K562 (cell line): Measurements from ENCODE around the gene ZFP57. TPM values are rescaled to one million over a fixed set of nuclear protein-coding genes. Genes with fewer than 3 reads are reported as not detected.

Experiments used
- ATF1 ChIP-seq, 2 experiments: fragments of 450-650 bp in 1 of 2; IDR thresholded peaks; 2 replicates each; pipeline ENCODE4 v1.6.1; 2016; ENCODE audit warnings: missing compliant biosample characterization in 1 of 2, missing genetic modification characterization in 1 of 2
- BMI1 ChIP-seq: fragments of 150-350 bp; IDR thresholded peaks from 2 replicates; pipeline ENCODE4 v1.6.1; 2014; ENCODE audit warnings: low read length
- HDAC6 ChIP-seq: IDR thresholded peaks from 2 replicates; pipeline ENCODE4 v1.6.1; 2012; ENCODE audit warnings: low read depth, mild to moderate bottlenecking, control low read depth, inconsistent platforms, low read length, moderate library complexity
- IRF2 ChIP-seq: sonication (generic); formaldehyde crosslinking; IDR thresholded peaks from 2 replicates; pipeline ENCODE4 v1.8.1; 2022; ENCODE audit warnings: mild to moderate bottlenecking, missing genetic modification reagents
- MEIS2 ChIP-seq: fragments of 450-650 bp; IDR thresholded peaks from 2 replicates; pipeline ENCODE4 v1.6.1; 2014; ENCODE audit warnings: mild to moderate bottlenecking; ENCODE audit not compliant: partially characterized antibody
- NONO ChIP-seq, 2 experiments: fragments of 200-400 bp in 1 of 2; fragments of 450-650 bp in 1 of 2; formaldehyde crosslinking in 1 of 2; IDR thresholded peaks; 2 replicates each; pipeline ENCODE4 v1.6.1; 2017; ENCODE audit warnings: low read depth in 2 of 2, mild to moderate bottlenecking in 2 of 2, moderate library complexity in 2 of 2, low read length in 1 of 2
- NR2C2 ChIP-seq, 2 experiments: fragments of 200-800 bp in 1 of 2; sonication (Bioruptor generic) in 1 of 2; sonication (generic) in 1 of 2; formaldehyde crosslinking in 1 of 2; IDR thresholded peaks; 2 replicates each; pipeline versions ENCODE4 v1.6.1 to v1.8.0; 2016 to 2022; ENCODE audit warnings: mild to moderate bottlenecking in 1 of 2, missing compliant biosample characterization in 1 of 2, missing genetic modification characterization in 1 of 2, missing genetic modification reagents in 1 of 2
- NR2F6 ChIP-seq: fragments of 450-650 bp; formaldehyde crosslinking; IDR thresholded peaks from 2 replicates; pipeline ENCODE4 v1.4.0; 2020; ENCODE audit warnings: mild to moderate bottlenecking
- RBM15 ChIP-seq: fragments of 200-400 bp; formaldehyde crosslinking; IDR thresholded peaks from 2 replicates; pipeline ENCODE4 v1.6.1; 2018; ENCODE audit warnings: mild to moderate bottlenecking, low read length, moderate library complexity; ENCODE audit not compliant: insufficient read depth
- TAF7 ChIP-seq: fragments of 450-650 bp; IDR thresholded peaks from 2 replicates; pipeline ENCODE4 v1.6.1; 2016; ENCODE audit warnings: missing genetic modification characterization, missing compliant biosample characterization
- ZBTB8A ChIP-seq: fragments of 450-650 bp; IDR thresholded peaks from 2 replicates; pipeline ENCODE4 v1.6.1; 2018; ENCODE audit warnings: mild to moderate bottlenecking, moderate library complexity; ENCODE audit not compliant: partially characterized antibody
- polyA plus RNA-seq, 8 experiments: library from polyadenylated mRNA; depleted of rRNA in 4 of 8; stranded (reverse) in 5 of 8; unstranded in 3 of 8; fragments of >200 nt; fragmentation: Nextera tagmentation in 2 of 8; fragmentation: Illumina TruSeq in 1 of 8; extraction: Ambion mirVana in 2 of 8; extraction: Trizol in 1 of 8; gene quantifications; 2 replicates each; pipeline versions ENCODE4 v1.2.1 to v1.2.3, GENCODE V29; 2011 to 2014; ENCODE audit warnings: inconsistent platforms in 1 of 8, missing spikeins in 1 of 8
- total RNA-seq, 7 experiments: library from RNA; depleted of rRNA in 6 of 7; stranded (reverse); fragments of >200 nt in 6 of 7; fragmentation: Illumina TruSeq in 2 of 7; extraction: Trizol in 2 of 7; gene quantifications; 2 replicates each; pipeline versions ENCODE4 v1.2.1 to v1.2.3, GENCODE V29; 2011 to 2021; ENCODE audit warnings: low replicate concordance in 1 of 7
- TF ChIP-seq, protein P1 (sequence below): fragments of 250-450 bp; sonication (Bioruptor Pico); IDR thresholded peaks from 2 replicates; pipeline ENCODE4 v1.4.0; 2020; ENCODE audit warnings: mild to moderate bottlenecking, moderate library complexity, borderline replicate concordance
- TF ChIP-seq, protein P2 (sequence below): IDR thresholded peaks from 2 replicates; pipeline ENCODE4 v1.6.1; 2011; ENCODE audit warnings: borderline replicate concordance, low read depth, mild to moderate bottlenecking, moderate library complexity, low read length; ENCODE audit not compliant: insufficient read depth, poor library complexity, severe bottlenecking
- TF ChIP-seq, protein P3 (sequence below): fragments of 250-450 bp; sonication (Bioruptor Pico); IDR thresholded peaks from 2 replicates; pipeline ENCODE4 v1.5.0; 2020; ENCODE audit warnings: mild to moderate bottlenecking
- TF ChIP-seq, protein P4 (sequence below): fragments of 150-350 bp; IDR thresholded peaks from 2 replicates; pipeline ENCODE4 v1.6.1; 2014; ENCODE audit warnings: low read depth, mild to moderate bottlenecking, low read length, borderline replicate concordance

ZFP57 gene
- total and polyA plus RNA-seq, 9 of the 15 experiments (the other 6 are each of a cell fraction or from before 2014, with no cell fraction given) = 0.04 to 0.28 (median 0.13) TPM

DNA sequence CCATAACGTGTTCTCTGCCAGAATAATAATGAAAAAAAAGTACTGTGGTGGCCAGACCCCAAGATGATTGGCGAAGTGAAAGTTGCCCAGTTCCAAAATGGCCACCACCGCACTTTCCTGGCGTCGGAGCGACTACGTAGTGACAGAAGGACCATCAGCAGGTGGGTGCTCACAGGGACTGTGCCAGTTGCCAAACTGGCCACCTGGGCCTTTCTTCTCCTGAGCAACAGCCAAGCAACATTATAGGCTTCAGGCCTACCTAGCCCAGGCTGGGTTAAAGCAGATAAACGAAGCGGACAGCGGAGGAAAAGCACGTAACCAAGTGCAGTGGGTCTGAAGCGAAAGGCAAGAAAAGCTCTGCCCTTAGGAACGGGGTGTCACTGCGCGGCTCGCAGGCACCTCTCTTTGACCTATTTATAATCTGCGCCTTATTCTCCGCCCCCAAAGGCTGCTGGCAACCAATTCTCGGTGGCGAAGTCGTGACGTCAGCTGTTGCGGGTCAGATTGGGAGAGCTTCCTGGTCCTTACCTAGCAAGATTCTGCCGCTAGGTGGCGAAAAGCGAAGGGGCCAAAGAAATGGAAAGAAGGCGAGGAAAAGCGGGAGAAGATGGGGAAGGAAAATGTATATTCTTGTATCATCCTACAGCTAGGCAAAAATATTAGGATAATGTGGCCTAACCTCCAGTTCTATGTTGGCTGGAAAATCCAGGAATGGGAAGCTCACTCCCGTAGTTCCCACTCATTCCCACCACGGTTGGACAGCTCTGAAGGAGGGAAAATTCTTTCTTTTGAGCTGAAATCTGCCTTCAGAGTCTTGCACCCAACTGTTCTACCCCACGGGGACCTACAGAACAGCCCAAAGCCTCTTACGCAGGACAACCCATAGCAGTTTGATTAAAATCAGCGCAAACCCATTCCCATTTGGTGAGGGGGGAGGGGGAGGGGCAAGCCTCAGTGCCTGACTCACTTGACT, 31.0 kb downstream of the ZFP57 start (continued):
- TF ChIP-seq, protein P1, sequence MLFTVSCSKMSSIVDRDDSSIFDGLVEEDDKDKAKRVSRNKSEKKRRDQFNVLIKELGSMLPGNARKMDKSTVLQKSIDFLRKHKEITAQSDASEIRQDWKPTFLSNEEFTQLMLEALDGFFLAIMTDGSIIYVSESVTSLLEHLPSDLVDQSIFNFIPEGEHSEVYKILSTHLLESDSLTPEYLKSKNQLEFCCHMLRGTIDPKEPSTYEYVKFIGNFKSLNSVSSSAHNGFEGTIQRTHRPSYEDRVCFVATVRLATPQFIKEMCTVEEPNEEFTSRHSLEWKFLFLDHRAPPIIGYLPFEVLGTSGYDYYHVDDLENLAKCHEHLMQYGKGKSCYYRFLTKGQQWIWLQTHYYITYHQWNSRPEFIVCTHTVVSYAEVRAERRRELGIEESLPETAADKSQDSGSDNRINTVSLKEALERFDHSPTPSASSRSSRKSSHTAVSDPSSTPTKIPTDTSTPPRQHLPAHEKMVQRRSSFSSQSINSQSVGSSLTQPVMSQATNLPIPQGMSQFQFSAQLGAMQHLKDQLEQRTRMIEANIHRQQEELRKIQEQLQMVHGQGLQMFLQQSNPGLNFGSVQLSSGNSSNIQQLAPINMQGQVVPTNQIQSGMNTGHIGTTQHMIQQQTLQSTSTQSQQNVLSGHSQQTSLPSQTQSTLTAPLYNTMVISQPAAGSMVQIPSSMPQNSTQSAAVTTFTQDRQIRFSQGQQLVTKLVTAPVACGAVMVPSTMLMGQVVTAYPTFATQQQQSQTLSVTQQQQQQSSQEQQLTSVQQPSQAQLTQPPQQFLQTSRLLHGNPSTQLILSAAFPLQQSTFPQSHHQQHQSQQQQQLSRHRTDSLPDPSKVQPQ = no peak
- peak; percentile 41 for TF ChIP-seq MEIS2
- TF ChIP-seq, protein P2, sequence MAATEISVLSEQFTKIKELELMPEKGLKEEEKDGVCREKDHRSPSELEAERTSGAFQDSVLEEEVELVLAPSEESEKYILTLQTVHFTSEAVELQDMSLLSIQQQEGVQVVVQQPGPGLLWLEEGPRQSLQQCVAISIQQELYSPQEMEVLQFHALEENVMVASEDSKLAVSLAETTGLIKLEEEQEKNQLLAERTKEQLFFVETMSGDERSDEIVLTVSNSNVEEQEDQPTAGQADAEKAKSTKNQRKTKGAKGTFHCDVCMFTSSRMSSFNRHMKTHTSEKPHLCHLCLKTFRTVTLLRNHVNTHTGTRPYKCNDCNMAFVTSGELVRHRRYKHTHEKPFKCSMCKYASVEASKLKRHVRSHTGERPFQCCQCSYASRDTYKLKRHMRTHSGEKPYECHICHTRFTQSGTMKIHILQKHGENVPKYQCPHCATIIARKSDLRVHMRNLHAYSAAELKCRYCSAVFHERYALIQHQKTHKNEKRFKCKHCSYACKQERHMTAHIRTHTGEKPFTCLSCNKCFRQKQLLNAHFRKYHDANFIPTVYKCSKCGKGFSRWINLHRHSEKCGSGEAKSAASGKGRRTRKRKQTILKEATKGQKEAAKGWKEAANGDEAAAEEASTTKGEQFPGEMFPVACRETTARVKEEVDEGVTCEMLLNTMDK = peak; percentile 58
- TF ChIP-seq ATF1 (CRISPR knock-in tag; IDR thresholded peaks at IDR 0.05) = peak; percentile 71
- peak; percentile 99 for TF ChIP-seq ATF1 (tag; IDR thresholded peaks at IDR 0.05)
- TF ChIP-seq RBM15 = no peak
- TF ChIP-seq, protein P3, sequence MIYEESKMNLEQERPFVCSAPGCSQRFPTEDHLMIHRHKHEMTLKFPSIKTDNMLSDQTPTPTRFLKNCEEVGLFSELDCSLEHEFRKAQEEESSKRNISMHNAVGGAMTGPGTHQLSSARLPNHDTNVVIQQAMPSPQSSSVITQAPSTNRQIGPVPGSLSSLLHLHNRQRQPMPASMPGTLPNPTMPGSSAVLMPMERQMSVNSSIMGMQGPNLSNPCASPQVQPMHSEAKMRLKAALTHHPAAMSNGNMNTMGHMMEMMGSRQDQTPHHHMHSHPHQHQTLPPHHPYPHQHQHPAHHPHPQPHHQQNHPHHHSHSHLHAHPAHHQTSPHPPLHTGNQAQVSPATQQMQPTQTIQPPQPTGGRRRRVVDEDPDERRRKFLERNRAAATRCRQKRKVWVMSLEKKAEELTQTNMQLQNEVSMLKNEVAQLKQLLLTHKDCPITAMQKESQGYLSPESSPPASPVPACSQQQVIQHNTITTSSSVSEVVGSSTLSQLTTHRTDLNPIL (CRISPR knock-in tag) = no peak
- no peak for TF ChIP-seq HDAC6
- no peak for TF ChIP-seq NR2F6 (CRISPR knock-in tag)
- TF ChIP-seq, protein P4, sequence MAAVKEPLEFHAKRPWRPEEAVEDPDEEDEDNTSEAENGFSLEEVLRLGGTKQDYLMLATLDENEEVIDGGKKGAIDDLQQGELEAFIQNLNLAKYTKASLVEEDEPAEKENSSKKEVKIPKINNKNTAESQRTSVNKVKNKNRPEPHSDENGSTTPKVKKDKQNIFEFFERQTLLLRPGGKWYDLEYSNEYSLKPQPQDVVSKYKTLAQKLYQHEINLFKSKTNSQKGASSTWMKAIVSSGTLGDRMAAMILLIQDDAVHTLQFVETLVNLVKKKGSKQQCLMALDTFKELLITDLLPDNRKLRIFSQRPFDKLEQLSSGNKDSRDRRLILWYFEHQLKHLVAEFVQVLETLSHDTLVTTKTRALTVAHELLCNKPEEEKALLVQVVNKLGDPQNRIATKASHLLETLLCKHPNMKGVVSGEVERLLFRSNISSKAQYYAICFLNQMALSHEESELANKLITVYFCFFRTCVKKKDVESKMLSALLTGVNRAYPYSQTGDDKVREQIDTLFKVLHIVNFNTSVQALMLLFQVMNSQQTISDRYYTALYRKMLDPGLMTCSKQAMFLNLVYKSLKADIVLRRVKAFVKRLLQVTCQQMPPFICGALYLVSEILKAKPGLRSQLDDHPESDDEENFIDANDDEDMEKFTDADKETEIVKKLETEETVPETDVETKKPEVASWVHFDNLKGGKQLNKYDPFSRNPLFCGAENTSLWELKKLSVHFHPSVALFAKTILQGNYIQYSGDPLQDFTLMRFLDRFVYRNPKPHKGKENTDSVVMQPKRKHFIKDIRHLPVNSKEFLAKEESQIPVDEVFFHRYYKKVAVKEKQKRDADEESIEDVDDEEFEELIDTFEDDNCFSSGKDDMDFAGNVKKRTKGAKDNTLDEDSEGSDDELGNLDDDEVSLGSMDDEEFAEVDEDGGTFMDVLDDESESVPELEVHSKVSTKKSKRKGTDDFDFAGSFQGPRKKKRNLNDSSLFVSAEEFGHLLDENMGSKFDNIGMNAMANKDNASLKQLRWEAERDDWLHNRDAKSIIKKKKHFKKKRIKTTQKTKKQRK = no peak
- TF ChIP-seq NONO (IDR thresholded peaks at IDR 0.05; ENCODE audit: low read depth in 2 of 2, low read length in 1 of 2) = no peak; a peak in 1 of 4 replicates
- TF ChIP-seq BMI1 = no peak
- no peak for TF ChIP-seq ZBTB8A
- TF ChIP-seq IRF2 (CRISPR knock-in tag) = no peak
- TF ChIP-seq NR2C2 (CRISPR knock-in tag; IDR thresholded peaks at IDR 0.05) = no peak
- TF ChIP-seq NR2C2 (tag; IDR thresholded peaks at IDR 0.05) = peak; percentile 82
- TF ChIP-seq TAF7 (tag) = no peak
